Keratinocyte (primary cell): ENCODE results near the gene SSH3. TPM values are rescaled to one million over a fixed set of nuclear protein-coding genes. Genes with fewer than 3 reads are reported as not detected.

ENCODE experiments used
- DNase-seq: peaks from one replicate; pipeline ENCODE4 v3.0.0-alpha.2; 2011; ENCODE audit warnings: low read depth, missing footprints, low spot score
- FAIRE-seq: peaks from 2 replicates; lab custom pipeline; 2011; peaks lifted over from hg19 to GRCh38; lab: Jason Lieb, UNC
- H2AFZ ChIP-seq: 2 replicates; pipeline ENCODE4 v1.6.0; 2012; ENCODE audit warnings: low read length, control low read depth, inconsistent platforms; ENCODE audit not compliant: control insufficient read depth
- H3K27ac ChIP-seq: 2 replicates; pipeline ENCODE4 v1.5.1; 2011; ENCODE audit warnings: low read length; ENCODE audit not compliant: control insufficient read depth, insufficient read depth
- H3K27me3 ChIP-seq: 3 replicates; pipeline ENCODE4 v1.6.0; 2011; ENCODE audit warnings: low read length; ENCODE audit not compliant: control insufficient read depth, insufficient read depth; ENCODE audit errors: extremely low read depth
- H3K36me3 ChIP-seq, 2 experiments: 2 replicates in 1 of 2; 3 replicates in 1 of 2; pipeline ENCODE4 v1.5.1; 2011; ENCODE audit warnings: low read length in 2 of 2, mild to moderate bottlenecking in 1 of 2; ENCODE audit not compliant: control insufficient read depth in 2 of 2, insufficient read depth in 2 of 2; ENCODE audit errors: extremely low read depth in 1 of 2
- H3K4me1 ChIP-seq: 3 replicates; pipeline ENCODE4 v1.5.1; 2011; ENCODE audit warnings: low read length; ENCODE audit not compliant: control insufficient read depth, insufficient read depth; ENCODE audit errors: extremely low read depth
- H3K4me2 ChIP-seq: 3 replicates; pipeline ENCODE4 v1.6.0; 2011; ENCODE audit warnings: low read depth, low read length; ENCODE audit not compliant: control insufficient read depth, insufficient read depth; ENCODE audit errors: extremely low read depth
- H3K4me3 ChIP-seq, 3 experiments: fragments of 200-600 bp in 1 of 3; sonication (generic) in 1 of 3; 2 replicates in 2 of 3; 3 replicates in 1 of 3; pipeline ENCODE4 v1.5.1; 2011 to 2016; ENCODE audit warnings: low read length in 3 of 3, mild to moderate bottlenecking in 3 of 3, control low read depth in 2 of 3, inconsistent platforms in 1 of 3, low read depth in 1 of 3, mixed read lengths in 1 of 3, mixed run types in 1 of 3, moderate library complexity in 1 of 3; ENCODE audit not compliant: control insufficient read depth in 2 of 3, insufficient read depth in 2 of 3; ENCODE audit errors: extremely low read depth in 1 of 3
- H3K79me2 ChIP-seq: 2 replicates; pipeline ENCODE4 v1.6.0; 2012; ENCODE audit warnings: low read length; ENCODE audit not compliant: control insufficient read depth, insufficient read depth
- H3K9ac ChIP-seq: 3 replicates; pipeline ENCODE4 v1.6.0; 2011; ENCODE audit warnings: low read length; ENCODE audit not compliant: control insufficient read depth, insufficient read depth; ENCODE audit errors: extremely low read depth
- H3K9me1 ChIP-seq: 3 replicates; pipeline ENCODE4 v1.6.0; 2011; ENCODE audit warnings: low read length; ENCODE audit not compliant: control insufficient read depth, insufficient read depth; ENCODE audit errors: extremely low read depth
- H3K9me3 ChIP-seq: 2 replicates; pipeline ENCODE4 v1.5.1; 2012; ENCODE audit warnings: low read depth, low read length; ENCODE audit not compliant: control insufficient read depth
- H4K20me1 ChIP-seq: 3 replicates; pipeline ENCODE4 v1.6.0; 2011; ENCODE audit warnings: low read length; ENCODE audit not compliant: control insufficient read depth, insufficient read depth; ENCODE audit errors: extremely low read depth
- CTCF ChIP-seq, 3 experiments: IDR thresholded peaks in 1 of 3; conservative IDR thresholded peaks in 1 of 3; optimal IDR thresholded peaks in 1 of 3; 2 replicates in 2 of 3; 3 replicates in 1 of 3; pipeline versions ENCODE3 to v1.5.1; 2011; ENCODE audit warnings: low read length in 3 of 3, mild to moderate bottlenecking in 3 of 3, moderate library complexity in 2 of 3, control low read depth in 1 of 3, inconsistent platforms in 1 of 3; ENCODE audit not compliant: insufficient read depth in 2 of 3; ENCODE audit errors: extremely low read depth in 1 of 3
- EZH2 ChIP-seq: IDR thresholded peaks from one replicate; pipeline ENCODE4 v1.6.1; 2012; ENCODE audit warnings: inconsistent platforms, mild to moderate bottlenecking, low read length, moderate library complexity
- dilution Hi-C: fragments of 300-500 bp; cut with MboI; formaldehyde crosslinking; loops from one replicate; pipeline ENCODE4 v1.7.0; 2020; ENCODE audit warnings: low sequenced_read_pairs; ENCODE audit not compliant: extremely low pct_ligation_motif_present
- polyA plus RNA-seq, 5 experiments: library from polyadenylated mRNA; depleted of rRNA in 3 of 5; stranded (reverse) in 3 of 5; stranded (forward) in 1 of 5; unstranded in 1 of 5; fragments of >200 nt; gene quantifications; 1 replicate in 1 of 5; 2 replicates in 3 of 5; 3 replicates in 1 of 5; pipeline versions ENCODE4 v1.2.1 to v1.2.3, GENCODE V29; 2011 to 2012; ENCODE audit warnings: missing spikeins in 2 of 5, low read depth in 1 of 5, low replicate concordance in 1 of 5

SSH3 gene
- polyA plus RNA-seq, 1 donor (not counting 4 experiments of a cell fraction or from before 2014, with no cell fraction given), result 24.8 TPM

GRCh38 chr11:67320011-67320410, 16.7 kb downstream of the SSH3 start:
- no peak overlapping the region for H3K4me3 ChIP-seq
- no peak overlapping the region for H3K27ac ChIP-seq
- H3K27me3 ChIP-seq, result no peaks in the 10 kb centered on the region
- no peaks in the 10 kb centered on the region for H3K9me3 ChIP-seq
- no peak overlapping the region for H3K9ac ChIP-seq
- H3K4me2 ChIP-seq, result no peak overlapping the region
- peaks cover 20% of the 10 kb centered on the region for H3K4me1 ChIP-seq
- no peaks in the 10 kb centered on the region for H3K9me1 ChIP-seq
- no peaks in the 10 kb centered on the region for H4K20me1 ChIP-seq
- dilution Hi-C loops, result no loop called here
- peaks cover 0 to 4% of the 10 kb centered on the region in 2 experiments for H3K36me3 ChIP-seq
- H2AFZ ChIP-seq, result no peak overlapping the region
- DNase-seq (no peak), FAIRE-seq (no peak)
- TF ChIP-seq EZH2, result no peak
- no peak for TF ChIP-seq CTCF (optimal IDR thresholded peaks at IDR 0.05 in 1 of 3, IDR thresholded peaks at IDR 0.05 in 1 of 3, conservative IDR thresholded peaks at IDR 0.05 in 1 of 3; ENCODE audit: extremely low read depth in 1 of 3, insufficient read depth in 2 of 3, low read length in 3 of 3)
- H3K79me2 ChIP-seq, result peaks cover 5% of the 10 kb centered on the region

DNA sequence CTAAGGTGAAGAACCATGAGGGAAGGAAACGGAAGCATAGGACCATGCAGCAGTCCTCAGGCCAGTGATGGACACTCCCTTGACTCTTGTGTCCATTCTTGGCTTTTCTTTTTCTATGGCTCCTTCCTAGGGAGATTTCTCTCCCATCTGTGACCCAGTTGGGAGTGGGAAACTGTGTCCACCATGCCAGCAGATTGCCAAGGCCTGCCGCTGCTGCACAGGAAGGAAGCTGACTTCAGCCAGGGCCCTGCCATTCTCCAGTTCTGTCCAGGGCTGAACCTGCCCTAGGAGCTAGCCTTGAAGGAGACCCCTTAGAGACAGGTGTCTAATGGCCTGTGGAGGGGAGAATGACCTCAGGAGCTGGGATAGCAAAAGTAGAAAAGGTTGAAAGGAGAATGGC, 17.4 kb downstream of the SSH3 start:
- Histone ChIP-seq H3K36me3 (peaks cover 0 to 4% of the 10 kb centered on the region in 2 experiments), H3K9me3 (no peaks in the 10 kb centered on the region), H3K27ac (no peak overlapping the region), H3K9me1 (no peaks in the 10 kb centered on the region), H3K9ac (no peak overlapping the region), H3K4me3 (no peak overlapping the region), H4K20me1 (no peaks in the 10 kb centered on the region), H3K27me3 (no peaks in the 10 kb centered on the region), H2AFZ (no peak overlapping the region), H3K79me2 (peaks cover 5% of the 10 kb centered on the region), H3K4me1 (peaks cover 15% of the 10 kb centered on the region), H3K4me2 (no peak overlapping the region)
- DNase-seq (no peak), FAIRE-seq (no peak)
- dilution Hi-C loops, result no loop called here
- TF ChIP-seq EZH2 (no peak), CTCF (optimal IDR thresholded peaks at IDR 0.05 in 1 of 3, IDR thresholded peaks at IDR 0.05 in 1 of 3, conservative IDR thresholded peaks at IDR 0.05 in 1 of 3; ENCODE audit: extremely low read depth in 1 of 3, insufficient read depth in 2 of 3, low read length in 3 of 3) (no peak)
